K562 treated with DMSO at 1 percent for 12 hours (cell line): Measurements from ENCODE around the gene CBX5. TPM values are rescaled to one million over a fixed set of nuclear protein-coding genes. Genes with fewer than 3 reads are reported as not detected.

Source experiments
- total RNA-seq: library from RNA; unstranded; fragments of 300-600 nt; gene quantifications from 2 replicates; pipeline ENCODE4 v1.2.3, GENCODE V29; 2022; ENCODE audit not compliant: insufficient read depth

CBX5 gene
- 8.6 and 39.5 TPM in 2 replicates for total RNA-seq

GRCh38 chr12:54279632-54280467 is at the start of gene CBX5:
Gene CBX5 (minus strand): TSS chr12:54280122. CDS start chr12:54257650, 22,472 bp downstream.

GRCh38 chr12:54324617-54325441 is 44.9 kb upstream of the CBX5 start, which contains the start of gene COPZ1:
Gene COPZ1 (plus strand): TSS chr12:54325131. CDS start chr12:54325164, 33 bp downstream.

GRCh38 chr12:54300732-54301427 is 21.0 kb upstream of the CBX5 start, which contains the start of gene NFE2:
Gene NFE2 (minus strand): TSS chr12:54301015. CDS start chr12:54295248, 5,767 bp downstream.

GRCh38 chr12:54280468-54281260 is 742 bp upstream of the CBX5 start, which contains the start of gene HNRNPA1:
Gene HNRNPA1 (plus strand): TSS chr12:54280726. CDS start chr12:54280808, 82 bp downstream.

Other genes starting within 250 kb of the CBX5 start
- gene HOXC5, start 247.1 kb downstream of the CBX5 start, total RNA-seq: not detected in 2 replicates
- 1.1 TPM in 1 of 2 replicates, not detected in the other for gene HOXC4, start 226.3 kb downstream of the CBX5 start, total RNA-seq
- gene SMUG1, start 91.1 kb downstream of the CBX5 start, total RNA-seq: 33.0 and 42.8 TPM in 2 replicates
- 1,247 and 2,227 TPM in 2 replicates for gene HNRNPA1, start 604 bp upstream of the CBX5 start, total RNA-seq
- gene NFE2, start 20.9 kb upstream of the CBX5 start, total RNA-seq: 125 and 136 TPM in 2 replicates
- gene COPZ1, start 45.0 kb upstream of the CBX5 start, total RNA-seq: 129 and 197 TPM in 2 replicates
- gene GPR84, start 84.4 kb upstream of the CBX5 start, total RNA-seq: not detected in 2 replicates
- gene ZNF385A, start 104.6 kb upstream of the CBX5 start, total RNA-seq: 21.8 and 45.3 TPM in 2 replicates
- gene ITGA5, start 139.1 kb upstream of the CBX5 start, total RNA-seq: 41.8 and 96.9 TPM in 2 replicates
- gene GTSF1, start 193.5 kb upstream of the CBX5 start, total RNA-seq: 246 and 263 TPM in 2 replicates
- 22.7 and 49.2 TPM in 2 replicates for gene NCKAP1L, start 217.6 kb upstream of the CBX5 start, total RNA-seq